GM23338 (cell line): ENCODE data around the gene ALG5. TPM values are rescaled to one million over a fixed set of nuclear protein-coding genes. Genes with fewer than 3 reads are reported as not detected.

Experiments
- ATAC-seq: fragments of 200-7000 bp; cut with Tn5 transposase; 3 replicates; pipeline ENCODE4 v1.9.1; 2020
- DNase-seq: peaks from one replicate; pipeline ENCODE4 v3.0.0-alpha.2; 2015; ENCODE audit warnings: low spot score
- H2AFZ ChIP-seq: fragments of 200-600 bp; sonication (generic); 2 replicates; pipeline ENCODE4 v1.8.0; 2016; ENCODE audit warnings: antibody characterized with exemption, mild to moderate bottlenecking, moderate library complexity
- H3F3A ChIP-seq: fragments of 200-600 bp; sonication (generic); replicated peaks from 2 replicates; pipeline ENCODE4 v1.8.0; 2017; ENCODE audit warnings: antibody characterized with exemption, mixed run types, low read depth
- H3K27ac ChIP-seq: fragments of 200-600 bp; sonication (generic); 2 replicates; pipeline ENCODE4 v1.6.1; 2016; ENCODE audit warnings: low read depth
- H3K27me3 ChIP-seq: fragments of 200-600 bp; sonication (generic); 2 replicates; pipeline ENCODE4 v1.8.0; 2016; ENCODE audit warnings: mild to moderate bottlenecking, mixed run types, moderate library complexity; ENCODE audit not compliant: insufficient read depth
- H3K36me3 ChIP-seq: fragments of 200-600 bp; sonication (generic); 2 replicates; pipeline ENCODE4 v1.8.0; 2016; ENCODE audit warnings: mild to moderate bottlenecking; ENCODE audit not compliant: insufficient read depth
- H3K4me1 ChIP-seq: fragments of 200-600 bp; sonication (generic); 2 replicates; pipeline ENCODE4 v1.8.0; 2016; ENCODE audit warnings: mild to moderate bottlenecking, moderate library complexity; ENCODE audit not compliant: insufficient read depth
- H3K4me2 ChIP-seq: fragments of 200-600 bp; sonication (generic); 2 replicates; pipeline ENCODE4 v1.7.1; 2017; ENCODE audit warnings: mixed run types
- H3K4me3 ChIP-seq: fragments of 200-600 bp; sonication (generic); 2 replicates; pipeline ENCODE4 v1.6.1; 2016; ENCODE audit warnings: mixed run types
- H3K79me2 ChIP-seq: fragments of 200-600 bp; sonication (generic); replicated peaks from 2 replicates; pipeline ENCODE4 v1.8.0; 2017; ENCODE audit warnings: mild to moderate bottlenecking; ENCODE audit not compliant: insufficient read depth
- H3K9me2 ChIP-seq: fragments of 200-600 bp; sonication (generic); 2 replicates; pipeline ENCODE4 v1.8.0; 2017; ENCODE audit not compliant: insufficient read depth
- H4K20me1 ChIP-seq: fragments of 200-600 bp; sonication (generic); replicated peaks from 2 replicates; pipeline ENCODE4 v1.8.0; 2017; ENCODE audit warnings: mild to moderate bottlenecking; ENCODE audit not compliant: insufficient read depth
- H3K27ac Mint-ChIP-seq: 2 replicates; pipeline ENCODE4 v1.8.0; 2020; ENCODE audit warnings: inconsistent platforms, mild to moderate bottlenecking, moderate library complexity, mixed read lengths
- H3K27me3 Mint-ChIP-seq: 3 replicates; pipeline ENCODE4 v1.8.0; 2022; ENCODE audit warnings: low read depth, mild to moderate bottlenecking, moderate library complexity, mixed read lengths, inconsistent platforms; ENCODE audit not compliant: insufficient read depth, poor library complexity
- H3K36me3 Mint-ChIP-seq: 3 replicates; pipeline ENCODE4 v1.8.0; 2021; ENCODE audit warnings: low read depth, mild to moderate bottlenecking, inconsistent platforms, moderate library complexity, mixed read lengths
- H3K4me1 Mint-ChIP-seq: 3 replicates; pipeline ENCODE4 v1.8.0; 2020; ENCODE audit warnings: mild to moderate bottlenecking, inconsistent platforms, mixed read lengths
- H3K4me3 Mint-ChIP-seq: 3 replicates; pipeline ENCODE4 v1.8.0; 2021; ENCODE audit warnings: moderate library complexity, mild to moderate bottlenecking, inconsistent platforms, mixed read lengths
- H3K9me3 Mint-ChIP-seq: 3 replicates; pipeline ENCODE4 v1.8.0; 2020; ENCODE audit warnings: moderate library complexity, mild to moderate bottlenecking, inconsistent platforms, mixed read lengths
- CREB1 ChIP-seq: fragments of 250-450 bp; sonication (Bioruptor Pico); IDR thresholded peaks from 2 replicates; pipeline ENCODE4 v1.5.0; 2020; ENCODE audit warnings: low read depth, mild to moderate bottlenecking, moderate library complexity
- CTCF ChIP-seq, 2 experiments: fragments of 200-600 bp in 1 of 2; sonication (generic) in 1 of 2; conservative IDR thresholded peaks; 2 replicates each; pipeline versions ENCODE4 v1.5.1 to v1.6.1; 2016 to 2017; ENCODE audit warnings: antibody characterized with exemption in 2 of 2, low read depth in 2 of 2, mild to moderate bottlenecking in 2 of 2, moderate library complexity in 1 of 2
- EZH2 ChIP-seq: fragments of 200-600 bp; sonication (generic); IDR thresholded peaks from one replicate; pipeline ENCODE4 v1.8.0; 2017; ENCODE audit warnings: antibody characterized with exemption, mild to moderate bottlenecking, low read depth; ENCODE audit not compliant: unreplicated experiment
- JUNB ChIP-seq: IDR thresholded peaks from one replicate; pipeline ENCODE4 v1.6.1; 2016; ENCODE audit warnings: antibody characterized with exemption; ENCODE audit not compliant: unreplicated experiment
- REST ChIP-seq: IDR thresholded peaks from one replicate; pipeline ENCODE4 v1.6.1; 2018; ENCODE audit warnings: antibody characterized with exemption; ENCODE audit not compliant: unreplicated experiment
- STAT1 ChIP-seq: IDR thresholded peaks from one replicate; pipeline ENCODE4 v1.6.1; 2016; ENCODE audit warnings: antibody characterized with exemption; ENCODE audit not compliant: unreplicated experiment
- ZNF114 ChIP-seq: fragments of 250-450 bp; sonication (Bioruptor Pico); IDR thresholded peaks from 2 replicates; pipeline ENCODE4 v1.5.0; 2020; ENCODE audit warnings: mild to moderate bottlenecking, moderate library complexity
- polyA plus RNA-seq: library from polyadenylated mRNA; unstranded; fragments of >200 nt; fragmentation: Nextera tagmentation; extraction: Ambion mirVana; gene quantifications from 2 replicates; pipeline ENCODE4 v1.2.1, GENCODE V29; 2016
- total RNA-seq: library from RNA; depleted of rRNA; stranded (reverse); fragments of >200 nt; shearing (Covaris generic); gene quantifications from 2 replicates; pipeline ENCODE4 v1.2.3, GENCODE V29; 2014
- TF ChIP-seq, protein P1 (sequence below): fragments of 250-450 bp; sonication (Bioruptor Pico); IDR thresholded peaks from 2 replicates; pipeline ENCODE4 v1.5.0; 2020; ENCODE audit warnings: mild to moderate bottlenecking, moderate library complexity

Gene ALG5
- total and polyA plus RNA-seq, 2 experiments from 2014 or later: 15.6 to 34.0 TPM

- TF ChIP-seq, protein P1, sequence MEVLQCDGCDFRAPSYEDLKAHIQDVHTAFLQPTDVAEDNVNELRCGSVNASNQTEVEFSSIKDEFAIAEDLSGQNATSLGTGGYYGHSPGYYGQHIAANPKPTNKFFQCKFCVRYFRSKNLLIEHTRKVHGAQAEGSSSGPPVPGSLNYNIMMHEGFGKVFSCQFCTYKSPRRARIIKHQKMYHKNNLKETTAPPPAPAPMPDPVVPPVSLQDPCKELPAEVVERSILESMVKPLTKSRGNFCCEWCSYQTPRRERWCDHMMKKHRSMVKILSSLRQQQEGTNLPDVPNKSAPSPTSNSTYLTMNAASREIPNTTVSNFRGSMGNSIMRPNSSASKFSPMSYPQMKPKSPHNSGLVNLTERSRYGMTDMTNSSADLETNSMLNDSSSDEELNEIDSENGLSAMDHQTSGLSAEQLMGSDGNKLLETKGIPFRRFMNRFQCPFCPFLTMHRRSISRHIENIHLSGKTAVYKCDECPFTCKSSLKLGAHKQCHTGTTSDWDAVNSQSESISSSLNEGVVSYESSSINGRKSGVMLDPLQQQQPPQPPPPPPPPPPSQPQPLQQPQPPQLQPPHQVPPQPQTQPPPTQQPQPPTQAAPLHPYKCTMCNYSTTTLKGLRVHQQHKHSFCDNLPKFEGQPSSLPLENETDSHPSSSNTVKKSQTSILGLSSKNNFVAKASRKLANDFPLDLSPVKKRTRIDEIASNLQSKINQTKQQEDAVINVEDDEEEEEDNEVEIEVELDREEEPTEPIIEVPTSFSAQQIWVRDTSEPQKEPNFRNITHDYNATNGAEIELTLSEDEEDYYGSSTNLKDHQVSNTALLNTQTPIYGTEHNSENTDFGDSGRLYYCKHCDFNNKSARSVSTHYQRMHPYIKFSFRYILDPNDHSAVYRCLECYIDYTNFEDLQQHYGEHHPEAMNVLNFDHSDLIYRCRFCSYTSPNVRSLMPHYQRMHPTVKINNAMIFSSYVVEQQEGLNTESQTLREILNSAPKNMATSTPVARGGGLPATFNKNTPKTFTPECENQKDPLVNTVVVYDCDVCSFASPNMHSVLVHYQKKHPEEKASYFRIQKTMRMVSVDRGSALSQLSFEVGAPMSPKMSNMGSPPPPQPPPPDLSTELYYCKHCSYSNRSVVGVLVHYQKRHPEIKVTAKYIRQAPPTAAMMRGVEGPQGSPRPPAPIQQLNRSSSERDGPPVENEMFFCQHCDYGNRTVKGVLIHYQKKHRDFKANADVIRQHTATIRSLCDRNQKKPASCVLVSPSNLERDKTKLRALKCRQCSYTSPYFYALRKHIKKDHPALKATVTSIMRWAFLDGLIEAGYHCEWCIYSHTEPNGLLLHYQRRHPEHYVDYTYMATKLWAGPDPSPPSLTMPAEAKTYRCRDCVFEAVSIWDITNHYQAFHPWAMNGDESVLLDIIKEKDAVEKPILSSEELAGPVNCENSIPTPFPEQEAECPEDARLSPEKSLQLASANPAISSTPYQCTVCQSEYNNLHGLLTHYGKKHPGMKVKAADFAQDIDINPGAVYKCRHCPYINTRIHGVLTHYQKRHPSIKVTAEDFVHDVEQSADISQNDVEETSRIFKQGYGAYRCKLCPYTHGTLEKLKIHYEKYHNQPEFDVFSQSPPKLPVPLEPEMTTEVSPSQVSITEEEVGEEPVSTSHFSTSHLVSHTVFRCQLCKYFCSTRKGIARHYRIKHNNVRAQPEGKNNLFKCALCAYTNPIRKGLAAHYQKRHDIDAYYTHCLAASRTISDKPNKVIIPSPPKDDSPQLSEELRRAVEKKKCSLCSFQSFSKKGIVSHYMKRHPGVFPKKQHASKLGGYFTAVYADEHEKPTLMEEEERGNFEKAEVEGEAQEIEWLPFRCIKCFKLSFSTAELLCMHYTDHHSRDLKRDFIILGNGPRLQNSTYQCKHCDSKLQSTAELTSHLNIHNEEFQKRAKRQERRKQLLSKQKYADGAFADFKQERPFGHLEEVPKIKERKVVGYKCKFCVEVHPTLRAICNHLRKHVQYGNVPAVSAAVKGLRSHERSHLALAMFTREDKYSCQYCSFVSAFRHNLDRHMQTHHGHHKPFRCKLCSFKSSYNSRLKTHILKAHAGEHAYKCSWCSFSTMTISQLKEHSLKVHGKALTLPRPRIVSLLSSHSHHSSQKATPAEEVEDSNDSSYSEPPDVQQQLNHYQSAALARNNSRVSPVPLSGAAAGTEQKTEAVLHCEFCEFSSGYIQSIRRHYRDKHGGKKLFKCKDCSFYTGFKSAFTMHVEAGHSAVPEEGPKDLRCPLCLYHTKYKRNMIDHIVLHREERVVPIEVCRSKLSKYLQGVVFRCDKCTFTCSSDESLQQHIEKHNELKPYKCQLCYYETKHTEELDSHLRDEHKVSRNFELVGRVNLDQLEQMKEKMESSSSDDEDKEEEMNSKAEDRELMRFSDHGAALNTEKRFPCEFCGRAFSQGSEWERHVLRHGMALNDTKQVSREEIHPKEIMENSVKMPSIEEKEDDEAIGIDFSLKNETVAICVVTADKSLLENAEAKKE: no peak
- TF ChIP-seq ZNF114 (CRISPR knock-in tag): no peak
- no peak for TF ChIP-seq EZH2
- TF ChIP-seq CREB1 (CRISPR knock-in tag): no peak
- TF ChIP-seq JUNB: no peak
- TF ChIP-seq STAT1: no peak
- TF ChIP-seq CTCF (conservative IDR thresholded peaks at IDR 0.05; ENCODE audit: low read depth in 2 of 2): no peak
Observed at GRCh38 chr13:36907266-36907665, 91.9 kb downstream of the ALG5 start (continued).

- no peaks in the 10 kb centered on the region for H3K36me3 Mint-ChIP-seq
- no peaks in the 10 kb centered on the region for H3K9me3 Mint-ChIP-seq
- Histone ChIP-seq H3K9me2 (no peaks in the 10 kb centered on the region), H3K4me1 (no peaks in the 10 kb centered on the region), H3K27me3 (no peaks in the 10 kb centered on the region), H3K79me2 (no peaks in the 10 kb centered on the region), H2AFZ (no peak overlapping the region), H4K20me1 (no peaks in the 10 kb centered on the region), H3K36me3 (no peaks in the 10 kb centered on the region), H3F3A (no peaks in the 10 kb centered on the region), H3K4me2 (no peak overlapping the region), H3K4me3 (no peak overlapping the region), H3K27ac (no peak overlapping the region)
- H3K4me3 Mint-ChIP-seq: no peak overlapping the region
- DNase-seq (no peak), ATAC-seq (no peak)
- no peaks in the 10 kb centered on the region for H3K4me1 Mint-ChIP-seq
- H3K27me3 Mint-ChIP-seq: no peaks in the 10 kb centered on the region
- H3K27ac Mint-ChIP-seq: no peak overlapping the region
- TF ChIP-seq EZH2 (no peak), REST (no peak), CREB1 (CRISPR knock-in tag) (no peak)
Observed at GRCh38 chr13:36905944-36906343, 93.2 kb downstream of the ALG5 start.
